Stomach (tissue), 9 donors: Measurements from ENCODE around the gene MIOS. TPM values are rescaled to one million over a fixed set of nuclear protein-coding genes. Genes with fewer than 3 reads are reported as not detected.
A peak's percentile ranks its signal among the peaks of the same experiment; 100 is the strongest.

Experiments used
- DNase-seq, 2 donors: peaks; one replicate each; pipeline versions ENCODE4 v3.0.0 to v3.0.0-alpha.2; 2013 to 2019
- H3K27ac ChIP-seq, 5 donors: fragments of 200-600 bp in 4 of 5; sonication (generic) in 4 of 5; one replicate each; pipeline ENCODE4 v1.5.1; 2013 to 2019; ENCODE audit warnings: mild to moderate bottlenecking in 1 of 5, moderate library complexity in 1 of 5
- H3K27me3 ChIP-seq, 3 donors: fragments of 200-600 bp; sonication (generic); one replicate each; pipeline ENCODE4 v1.5.1; 2017 to 2019; ENCODE audit warnings: mixed run types in 1 of 3
- H3K36me3 ChIP-seq, 4 donors: fragments of 200-600 bp; sonication (generic); 1 replicate in 3 of 4; 2 replicates in 1 of 4; pipeline ENCODE4 v1.5.1; 2016 to 2019
- H3K4me1 ChIP-seq, 4 donors: fragments of 200-600 bp; sonication (generic); one replicate each; pipeline ENCODE4 v1.5.1; 2016 to 2019
- H3K4me3 ChIP-seq, 4 donors: fragments of 200-600 bp; sonication (generic) in 3 of 4; one replicate each; pipeline ENCODE4 v1.5.1; 2016 to 2019; ENCODE audit warnings: mild to moderate bottlenecking in 1 of 4
- H3K9me3 ChIP-seq, 4 donors: fragments of 200-600 bp; sonication (generic); one replicate each; pipeline ENCODE4 v1.5.1; 2016 to 2019
- CTCF ChIP-seq, 7 experiments: fragments of 450-650 bp in 4 of 7; fragments of 200-600 bp in 3 of 7; sonication (generic) in 3 of 7; IDR thresholded peaks; one replicate each; pipeline ENCODE4 v1.5.1; 2016 to 2019; ENCODE audit warnings: antibody characterized with exemption in 7 of 7, control low read depth in 2 of 7, mild to moderate bottlenecking in 1 of 7
- EP300 ChIP-seq: sonication (generic); formaldehyde crosslinking; IDR thresholded peaks from one replicate; pipeline ENCODE4 v1.6.1; 2017; ENCODE audit warnings: antibody characterized with exemption
- POLR2A ChIP-seq, 4 donors: fragments of 450-650 bp; IDR thresholded peaks; one replicate each; pipeline ENCODE4 v1.6.1; 2016; ENCODE audit warnings: antibody characterized with exemption in 4 of 4, control low read depth in 2 of 4, mild to moderate bottlenecking in 1 of 4, moderate library complexity in 1 of 4
- POLR2AphosphoS5 ChIP-seq, 3 donors: sonication (generic); formaldehyde crosslinking; IDR thresholded peaks; one replicate each; pipeline ENCODE4 v1.6.1; 2016; ENCODE audit warnings: antibody characterized with exemption in 3 of 3
- WGBS, 5 donors: extraction: QIAGEN DNeasy Blood & Tissue Kit in 3 of 5; methylation state at CpG; one replicate each; pipeline versions ENCODE4 v1.1.5 to v1.1.7; 2013 to 2018; 5-methylcytosine and 5-hydroxymethylcytosine counted together
- intact Hi-C: fragments of 100-400 bp; cut with DNase I; formaldehyde crosslinking; loops from one replicate; pipeline ENCODE4 v1.15.1; 2023; ENCODE audit warnings: low total_unique reads
- polyA plus RNA-seq, 3 donors: library from polyadenylated mRNA; stranded (reverse); fragments of 200-250 nt; gene quantifications; one replicate each; pipeline ENCODE4 v1.2.3, GENCODE V29; 2013
- total RNA-seq, 5 donors: library from RNA; depleted of rRNA; stranded (reverse); fragments of >200 nt; gene quantifications; one replicate each; pipeline versions ENCODE4 v1.1.0 to v1.2.3, GENCODE V29; 2014 to 2016
- donor health status: healthy with polysubstance abuse.
- donor health status: Bipolar disorder and iron deficiency.
- donor health status: healthy.

Gene MIOS
- total and polyA plus RNA-seq, 8 donors, result 10.7 to 82.9 (median 30.6) TPM

- Histone ChIP-seq H3K9me3 (no peaks in the 10 kb centered on the region), H3K4me3 (peak overlapping the region; percentile 71 to 84 (median 77)), H3K4me1 (peaks cover 11 to 33% (median 28%) of the 10 kb centered on the region in 4 donors), H3K36me3 (peaks cover 0 to 20% (median 17%) of the 10 kb centered on the region in 4 donors), H3K27me3 (no peaks in the 10 kb centered on the region), H3K27ac (peak overlapping the region; percentile 81 to 96 (median 95))
- intact Hi-C loops, result no loop called here
- 0% methylated on average over 19 of the region's 19 CpGs for WGBS, 5 donors
- DNase-seq, result peak in 1 of 2 donors; percentile 65
- no peak for TF ChIP-seq POLR2A (IDR thresholded peaks at IDR 0.05)
- TF ChIP-seq POLR2AphosphoS5 (IDR thresholded peaks at IDR 0.05), result no peak
- no peak for TF ChIP-seq EP300
- TF ChIP-seq CTCF (IDR thresholded peaks at IDR 0.05), result no peak
Measured at GRCh38 chr7:7639847-7640220, 73.2 kb downstream of the MIOS start.

- 0 to 1% (median 1%) methylated on average over 58 to 68 of the region's 68 CpGs for WGBS, 5 donors
- intact Hi-C loops, result no loop called here
- Histone ChIP-seq H3K4me3 (peak within 1 kb of the TSS; percentile 71 to 84 (median 77)), H3K36me3 (peaks cover 0 to 20% (median 14%) of the 10 kb centered on the region in 4 donors), H3K9me3 (no peaks in the 10 kb centered on the region), H3K27me3 (no peaks in the 10 kb centered on the region), H3K27ac (peak within 1 kb of the TSS; percentile 92 to 96 (median 95)), H3K4me1 (peaks cover 11 to 33% (median 28%) of the 10 kb centered on the region in 4 donors)
- peak; percentile 98 to 100 for DNase-seq
- TF ChIP-seq EP300 (no peak), POLR2AphosphoS5 (IDR thresholded peaks at IDR 0.05) (peak; percentile 25 to 89 (median 88)), POLR2A (IDR thresholded peaks at IDR 0.05) (peak in 2 of 4 donors; percentile 83 to 87), CTCF (IDR thresholded peaks at IDR 0.05) (peak in 1 of 7 experiments; percentile 5)
Measured at GRCh38 chr7:7640221-7641128, 73.8 kb downstream of the MIOS start, which contains the start of gene UMAD1. TSS of gene UMAD1 (plus strand) at chr7:7640752. CDS start at chr7:7673372, 32,620 bp downstream.

- WGBS, 5 donors, result 3 to 6% (median 4%) methylated on average over 22 of the region's 22 CpGs
- no peak for DNase-seq
- intact Hi-C loops, result no loop called here
Measured at GRCh38 chr7:7641129-7641663, 74.5 kb downstream of the MIOS start.

More at GRCh38 chr7:7641129-7641663, 74.5 kb downstream of the MIOS start:
- Histone ChIP-seq H3K4me1 (peaks cover 11 to 33% (median 28%) of the 10 kb centered on the region in 4 donors), H3K4me3 (peak overlapping the region; percentile 71 to 84 (median 77)), H3K9me3 (no peaks in the 10 kb centered on the region), H3K36me3 (peaks cover 0 to 13% (median 9%) of the 10 kb centered on the region in 4 donors), H3K27me3 (no peaks in the 10 kb centered on the region), H3K27ac (peak overlapping the region; percentile 92 to 96 (median 95))
- no peak for TF ChIP-seq CTCF (IDR thresholded peaks at IDR 0.05)
- no peak for TF ChIP-seq POLR2AphosphoS5 (IDR thresholded peaks at IDR 0.05)
- no peak for TF ChIP-seq POLR2A (IDR thresholded peaks at IDR 0.05)
- TF ChIP-seq EP300, result no peak
